K562 (cell line): ENCODE results near the gene RYR1. TPM values are rescaled to one million over a fixed set of nuclear protein-coding genes. Genes with fewer than 3 reads are reported as not detected.
A peak's percentile ranks its signal among the peaks of the same experiment; 100 is the strongest.

Experiments
- BACH1 ChIP-seq: fragments of 200-800 bp; sonication (Bioruptor generic); IDR thresholded peaks from 2 replicates; pipeline ENCODE4 v1.6.1; 2016; ENCODE audit warnings: missing genetic modification characterization, missing compliant biosample characterization
- BRD9 ChIP-seq: fragments of 450-650 bp; IDR thresholded peaks from 2 replicates; pipeline ENCODE4 v1.6.1; 2018; ENCODE audit warnings: low read depth; ENCODE audit not compliant: partially characterized antibody
- BRF1 ChIP-seq: IDR thresholded peaks from 3 replicates; pipeline ENCODE4 v1.6.1; 2011; ENCODE audit warnings: borderline replicate concordance, mild to moderate bottlenecking; ENCODE audit not compliant: insufficient read length; ENCODE audit errors: extremely low read depth
- EGR1 ChIP-seq: fragments of 450-650 bp; conservative IDR thresholded peaks from 2 replicates; pipeline ENCODE4 v1.6.1; 2017; ENCODE audit warnings: mild to moderate bottlenecking
- EHMT2 ChIP-seq: fragments of 450-650 bp; IDR thresholded peaks from 2 replicates; pipeline ENCODE4 v1.6.1; 2018; ENCODE audit warnings: antibody characterized with exemption
- IFI16 ChIP-seq: fragments of 250-450 bp; sonication (Bioruptor Pico); IDR thresholded peaks from 2 replicates; pipeline ENCODE4 v2.1.2; 2022; ENCODE audit warnings: mild to moderate bottlenecking, inconsistent platforms
- MCM3 ChIP-seq: fragments of 450-650 bp; IDR thresholded peaks from 2 replicates; pipeline ENCODE4 v1.6.1; 2016
- MED1 ChIP-seq: sonication (generic); formaldehyde crosslinking; IDR thresholded peaks from 2 replicates; pipeline ENCODE4 v1.8.1; 2023; ENCODE audit warnings: missing genetic modification reagents, borderline replicate concordance
- NELFE ChIP-seq: IDR thresholded peaks from 2 replicates; pipeline ENCODE4 v1.6.1; 2011; ENCODE audit warnings: mild to moderate bottlenecking; ENCODE audit not compliant: insufficient read depth, insufficient read length
- NR3C1 ChIP-seq: sonication (generic); formaldehyde crosslinking; IDR thresholded peaks from 2 replicates; pipeline ENCODE4 v1.8.1; 2022; ENCODE audit warnings: missing genetic modification reagents
- OTX1 ChIP-seq: fragments of 450-650 bp; formaldehyde crosslinking; IDR thresholded peaks from 2 replicates; pipeline ENCODE4 v1.4.0; 2022; ENCODE audit warnings: mild to moderate bottlenecking
- POLR3G ChIP-seq: IDR thresholded peaks from 2 replicates; pipeline ENCODE4 v1.6.1; 2011; ENCODE audit not compliant: insufficient read length, insufficient replicate concordance; ENCODE audit errors: extremely low read depth
- PTBP1 ChIP-seq: fragments of 200-400 bp; formaldehyde crosslinking; IDR thresholded peaks from 2 replicates; pipeline ENCODE4 v1.6.1; 2017; ENCODE audit warnings: low read depth, low read length
- RFX1 ChIP-seq: fragments of 450-650 bp; IDR thresholded peaks from 2 replicates; pipeline ENCODE4 v1.6.1; 2016; ENCODE audit warnings: mild to moderate bottlenecking, moderate library complexity
- SLC30A9 ChIP-seq: fragments of 250-450 bp; sonication (Bioruptor Pico); IDR thresholded peaks from 2 replicates; pipeline ENCODE4 v1.8.0; 2022; ENCODE audit warnings: mild to moderate bottlenecking, moderate library complexity
- STAG1 ChIP-seq: sonication (generic); formaldehyde crosslinking; IDR thresholded peaks from 2 replicates; pipeline ENCODE4 v1.5.0; 2020; ENCODE audit warnings: missing genetic modification reagents, borderline replicate concordance
- TAL1 ChIP-seq: fragments of 450-650 bp; IDR thresholded peaks from 2 replicates; pipeline ENCODE4 v1.6.1; 2016; ENCODE audit warnings: mild to moderate bottlenecking
- U2AF2 ChIP-seq: fragments of 200-400 bp; formaldehyde crosslinking; optimal IDR thresholded peaks from 2 replicates; pipeline ENCODE3; 2017; ENCODE audit warnings: low read depth, mild to moderate bottlenecking, low read length
- ZFP30 ChIP-seq: fragments of 250-450 bp; sonication (Bioruptor Pico); IDR thresholded peaks from 2 replicates; pipeline ENCODE4 v1.8.0; 2022; ENCODE audit warnings: moderate library complexity, mild to moderate bottlenecking, inconsistent platforms, borderline replicate concordance
- ZFPM2 ChIP-seq: fragments of 250-450 bp; sonication (Bioruptor Pico); IDR thresholded peaks from 2 replicates; pipeline ENCODE4 v1.5.1; 2022; ENCODE audit warnings: mild to moderate bottlenecking
- ZFX ChIP-seq: sonication (generic); formaldehyde crosslinking; IDR thresholded peaks from 2 replicates; pipeline ENCODE4 v1.8.0; 2022; ENCODE audit warnings: mild to moderate bottlenecking, missing genetic modification reagents, moderate library complexity
- ZKSCAN8 ChIP-seq: fragments of 200-800 bp; sonication (Bioruptor generic); IDR thresholded peaks from 2 replicates; pipeline ENCODE4 v1.6.1; 2016; ENCODE audit warnings: missing genetic modification characterization, missing compliant biosample characterization
- ZNF24 ChIP-seq: fragments of 450-650 bp; IDR thresholded peaks from 2 replicates; pipeline ENCODE4 v1.6.1; 2016
- polyA plus RNA-seq, 8 experiments: library from polyadenylated mRNA; depleted of rRNA in 4 of 8; stranded (reverse) in 5 of 8; unstranded in 3 of 8; fragments of >200 nt; fragmentation: Nextera tagmentation in 2 of 8; fragmentation: Illumina TruSeq in 1 of 8; extraction: Ambion mirVana in 2 of 8; extraction: Trizol in 1 of 8; gene quantifications; 2 replicates each; pipeline versions ENCODE4 v1.2.1 to v1.2.3, GENCODE V29; 2011 to 2014; ENCODE audit warnings: inconsistent platforms in 1 of 8, missing spikeins in 1 of 8
- total RNA-seq, 7 experiments: library from RNA; depleted of rRNA in 6 of 7; stranded (reverse); fragments of >200 nt in 6 of 7; fragmentation: Illumina TruSeq in 2 of 7; extraction: Trizol in 2 of 7; gene quantifications; 2 replicates each; pipeline versions ENCODE4 v1.2.1 to v1.2.3, GENCODE V29; 2011 to 2021; ENCODE audit warnings: low replicate concordance in 1 of 7
- TF ChIP-seq, protein P1 (sequence below): fragments of 250-450 bp; sonication (Bioruptor Pico); IDR thresholded peaks from 2 replicates; pipeline ENCODE4 v1.4.0; 2020
- TF ChIP-seq, protein P2 (sequence below): fragments of 250-450 bp; sonication (Bioruptor Pico); IDR thresholded peaks from 2 replicates; pipeline ENCODE4 v1.5.0; 2020; ENCODE audit warnings: mild to moderate bottlenecking, borderline replicate concordance
- TF ChIP-seq, protein P3 (sequence below): IDR thresholded peaks from 2 replicates; pipeline ENCODE4 v1.6.1; 2012; ENCODE audit warnings: low read depth, low read length, improper control_type of control experiment, borderline replicate concordance
- TF ChIP-seq, protein P4 (sequence below): fragments of 250-450 bp; sonication (Bioruptor Pico); IDR thresholded peaks from 2 replicates; pipeline ENCODE4 v1.8.0; 2021; ENCODE audit warnings: moderate library complexity, mild to moderate bottlenecking, inconsistent platforms

RYR1 gene
- total and polyA plus RNA-seq, 9 of the 15 experiments (the other 6 are each of a cell fraction or from before 2014, with no cell fraction given) = 0.11 to 7.4 (median 3.7) TPM

DNA sequence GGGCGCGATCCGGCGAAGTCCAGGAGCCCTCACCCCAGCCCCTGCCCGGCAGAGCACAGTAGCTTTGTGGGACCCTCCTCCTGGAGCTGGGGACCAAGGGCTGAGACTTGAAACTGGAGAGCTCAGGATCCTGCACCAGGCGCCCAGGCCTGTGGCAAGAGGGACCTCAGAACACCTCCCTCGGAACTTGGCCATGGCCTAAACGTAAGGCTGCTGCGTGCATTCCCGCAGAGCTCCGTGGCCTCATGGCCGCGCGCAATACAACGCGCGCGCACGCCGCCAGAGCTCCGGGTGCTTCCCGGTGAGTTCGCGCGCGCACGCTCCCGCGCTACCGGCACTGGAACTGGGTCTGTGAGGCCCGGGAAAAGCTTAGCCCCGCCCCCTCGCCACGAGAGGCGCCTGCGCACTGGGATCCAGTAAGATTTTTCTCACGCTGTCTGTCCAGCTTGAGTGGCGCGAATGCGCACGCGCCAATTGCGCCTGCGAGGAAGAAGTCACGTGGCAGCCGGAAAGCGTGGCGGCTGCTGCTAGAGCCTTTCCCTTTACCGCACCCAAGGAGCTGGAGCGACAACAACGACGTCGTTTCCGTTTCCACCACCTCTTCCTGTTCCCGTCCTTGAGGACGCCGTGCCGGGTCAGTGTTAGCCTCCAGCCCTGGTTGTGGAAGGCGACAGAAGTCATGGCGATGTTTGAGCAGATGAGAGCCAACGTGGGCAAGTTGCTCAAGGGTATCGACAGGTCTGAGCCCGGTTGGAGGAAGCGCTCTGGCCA, 185.3 kb downstream of the RYR1 start, which contains the start of gene EIF3K (continued):
- TF ChIP-seq ZFX (CRISPR knock-in tag) = peak; percentile 94
- TF ChIP-seq, protein P1, sequence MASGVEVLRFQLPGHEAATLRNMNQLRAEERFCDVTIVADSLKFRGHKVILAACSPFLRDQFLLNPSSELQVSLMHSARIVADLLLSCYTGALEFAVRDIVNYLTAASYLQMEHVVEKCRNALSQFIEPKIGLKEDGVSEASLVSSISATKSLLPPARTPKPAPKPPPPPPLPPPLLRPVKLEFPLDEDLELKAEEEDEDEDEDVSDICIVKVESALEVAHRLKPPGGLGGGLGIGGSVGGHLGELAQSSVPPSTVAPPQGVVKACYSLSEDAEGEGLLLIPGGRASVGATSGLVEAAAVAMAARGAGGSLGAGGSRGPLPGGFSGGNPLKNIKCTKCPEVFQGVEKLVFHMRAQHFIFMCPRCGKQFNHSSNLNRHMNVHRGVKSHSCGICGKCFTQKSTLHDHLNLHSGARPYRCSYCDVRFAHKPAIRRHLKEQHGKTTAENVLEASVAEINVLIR (CRISPR knock-in tag) = peak; percentile 55; the same call in 1 of the 2 replicates
- no peak for TF ChIP-seq NR3C1 (CRISPR knock-in tag)
- TF ChIP-seq ZFP30 (CRISPR knock-in tag) = no peak
- TF ChIP-seq, protein P2, sequence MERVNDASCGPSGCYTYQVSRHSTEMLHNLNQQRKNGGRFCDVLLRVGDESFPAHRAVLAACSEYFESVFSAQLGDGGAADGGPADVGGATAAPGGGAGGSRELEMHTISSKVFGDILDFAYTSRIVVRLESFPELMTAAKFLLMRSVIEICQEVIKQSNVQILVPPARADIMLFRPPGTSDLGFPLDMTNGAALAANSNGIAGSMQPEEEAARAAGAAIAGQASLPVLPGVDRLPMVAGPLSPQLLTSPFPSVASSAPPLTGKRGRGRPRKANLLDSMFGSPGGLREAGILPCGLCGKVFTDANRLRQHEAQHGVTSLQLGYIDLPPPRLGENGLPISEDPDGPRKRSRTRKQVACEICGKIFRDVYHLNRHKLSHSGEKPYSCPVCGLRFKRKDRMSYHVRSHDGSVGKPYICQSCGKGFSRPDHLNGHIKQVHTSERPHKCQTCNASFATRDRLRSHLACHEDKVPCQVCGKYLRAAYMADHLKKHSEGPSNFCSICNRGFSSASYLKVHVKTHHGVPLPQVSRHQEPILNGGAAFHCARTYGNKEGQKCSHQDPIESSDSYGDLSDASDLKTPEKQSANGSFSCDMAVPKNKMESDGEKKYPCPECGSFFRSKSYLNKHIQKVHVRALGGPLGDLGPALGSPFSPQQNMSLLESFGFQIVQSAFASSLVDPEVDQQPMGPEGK (CRISPR knock-in tag) = no peak
- no peak for TF ChIP-seq POLR3G
- TF ChIP-seq ZKSCAN8 (CRISPR knock-in tag) = no peak
- TF ChIP-seq, protein P3, sequence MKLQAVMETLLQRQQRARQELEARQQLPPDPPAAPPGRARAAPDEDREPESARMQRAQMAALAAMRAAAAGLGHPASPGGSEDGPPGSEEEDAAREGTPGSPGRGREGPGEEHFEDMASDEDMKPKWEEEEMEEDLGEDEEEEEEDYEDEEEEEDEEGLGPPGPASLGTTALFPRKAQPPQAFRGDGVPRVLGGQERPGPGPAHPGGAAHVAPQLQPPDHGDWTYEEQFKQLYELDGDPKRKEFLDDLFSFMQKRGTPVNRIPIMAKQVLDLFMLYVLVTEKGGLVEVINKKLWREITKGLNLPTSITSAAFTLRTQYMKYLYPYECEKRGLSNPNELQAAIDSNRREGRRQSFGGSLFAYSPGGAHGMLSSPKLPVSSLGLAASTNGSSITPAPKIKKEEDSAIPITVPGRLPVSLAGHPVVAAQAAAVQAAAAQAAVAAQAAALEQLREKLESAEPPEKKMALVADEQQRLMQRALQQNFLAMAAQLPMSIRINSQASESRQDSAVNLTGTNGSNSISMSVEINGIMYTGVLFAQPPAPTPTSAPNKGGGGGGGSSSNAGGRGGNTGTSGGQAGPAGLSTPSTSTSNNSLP = no peak
- TF ChIP-seq PTBP1 = no peak
- TF ChIP-seq SLC30A9 = no peak
- TF ChIP-seq TAL1 = no peak
- TF ChIP-seq ZNF24 = no peak
- TF ChIP-seq, protein P4, sequence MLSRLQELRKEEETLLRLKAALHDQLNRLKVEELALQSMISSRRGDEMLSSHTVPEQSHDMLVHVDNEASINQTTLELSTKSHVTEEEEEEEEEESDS (CRISPR knock-in tag) = no peak
- TF ChIP-seq MED1 = no peak
- no peak for TF ChIP-seq MCM3
- TF ChIP-seq BACH1 (tag) = no peak
- no peak for TF ChIP-seq BRF1
- TF ChIP-seq NELFE = no peak
- no peak for TF ChIP-seq IFI16 (CRISPR knock-in tag)
- TF ChIP-seq U2AF2 = no peak
- no peak for TF ChIP-seq ZFPM2 (CRISPR knock-in tag)
- TF ChIP-seq EHMT2 = no peak
- TF ChIP-seq EGR1 = no peak
- no peak for TF ChIP-seq RFX1
- TF ChIP-seq BRD9 = no peak
- TF ChIP-seq OTX1 (CRISPR knock-in tag) = 0 out of 2 replicates have a peak, but pooled peaks have one; percentile 53
- no peak for TF ChIP-seq STAG1 (CRISPR knock-in tag)
